HCT116 (cell line): Measurements from ENCODE around the gene SMCR8. TPM values are rescaled to one million over a fixed set of nuclear protein-coding genes. Genes with fewer than 3 reads are reported as not detected.

Source experiments
- ATAC-seq: fragments of 200-7000 bp; cut with Tn5 transposase; 2 replicates; pipeline ENCODE4 v1.9.1; 2020; ENCODE audit warnings: mild to moderate bottlenecking, moderate library complexity
- BruUV-seq: library from RNA; stranded (reverse); fragments of 400-500 nt; replicated peaks from 2 replicates; lab custom pipeline; 2021; lab: Mats Ljungman, UMichigan
- CTCF ChIA-PET: fragments of 300-600 bp; sonication (Branson Sonifier 250); formaldehyde crosslinking; loops from one replicate; lab custom pipeline; 2021; ENCODE audit warnings: antibody characterized with exemption; lab: Charles Lee
- POLR2A ChIA-PET: fragments of 300-600, 350-600 bp; sonication (Branson Sonifier 250); formaldehyde crosslinking; loops from one replicate; lab custom pipeline; 2021; ENCODE audit warnings: antibody characterized with exemption; lab: Charles Lee
- RAD21 ChIA-PET, 2 experiments: fragments of 300-600 bp; sonication (Branson Sonifier 250); formaldehyde crosslinking; loops; one replicate each; lab custom pipeline; 2023; ENCODE audit warnings: low total read pairs in 2 of 2; ENCODE audit not compliant: uncharacterized antibody in 2 of 2, unreplicated experiment in 2 of 2, low non-redundant PET in 1 of 2; lab: Charles Lee
- DNase-seq: peaks from one replicate; pipeline ENCODE4 v3.0.0-alpha.2; 2010; ENCODE audit warnings: low read depth, low spot score
- H2AFZ ChIP-seq: fragments of 200-600 bp; shearing (Covaris generic), sonication (generic); 2 replicates; pipeline ENCODE4 v1.6.1; 2017; ENCODE audit warnings: low read depth, mixed run types, mixed read lengths, antibody characterized with exemption, low read length; ENCODE audit not compliant: poor library complexity, severe bottlenecking
- H3K27ac ChIP-seq: 2 replicates; pipeline ENCODE4 v1.5.1; 2012; ENCODE audit warnings: low read depth, low read length
- H3K27me3 ChIP-seq: fragments of 200-600 bp; sonication (generic); 2 replicates; pipeline ENCODE4 v1.6.1; 2016; ENCODE audit warnings: mixed run types, low read length, mixed read lengths; ENCODE audit not compliant: insufficient read depth
- H3K36me3 ChIP-seq, 2 experiments: fragments of 200-500 bp in 1 of 2; fragments of 200-600 bp in 1 of 2; sonication (Bioruptor generic) in 1 of 2; sonication (generic) in 1 of 2; 2 replicates each; pipeline versions ENCODE4 v1.5.1 to v1.6.1; 2014 to 2016; ENCODE audit warnings: low read length in 2 of 2, inconsistent platforms in 1 of 2, mixed read lengths in 1 of 2, mixed run types in 1 of 2; ENCODE audit not compliant: insufficient read depth in 2 of 2, control insufficient read depth in 1 of 2
- H3K4me1 ChIP-seq, 2 experiments: fragments of 200-600 bp in 1 of 2; sonication (generic) in 1 of 2; 2 replicates each; pipeline versions ENCODE4 v1.5.1 to v1.6.1; 2012 to 2017; ENCODE audit warnings: low read length in 2 of 2, inconsistent platforms in 1 of 2, mild to moderate bottlenecking in 1 of 2, mixed read lengths in 1 of 2, mixed run types in 1 of 2, moderate library complexity in 1 of 2; ENCODE audit not compliant: insufficient read depth in 2 of 2, control insufficient read depth in 1 of 2
- H3K4me2 ChIP-seq: fragments of 200-600 bp; sonication (generic); 2 replicates; pipeline ENCODE4 v1.6.1; 2017; ENCODE audit warnings: mixed run types, low read length, mixed read lengths
- H3K4me3 ChIP-seq, 2 experiments: fragments of 200-600 bp in 1 of 2; sonication (generic) in 1 of 2; replicated peaks in 1 of 2; 2 replicates each; pipeline ENCODE4 v1.5.1; 2011 to 2016; ENCODE audit warnings: low read length in 2 of 2, control low read depth in 1 of 2, low read depth in 1 of 2, mild to moderate bottlenecking in 1 of 2, mixed read lengths in 1 of 2, mixed run types in 1 of 2
- H3K79me2 ChIP-seq: fragments of 200-600 bp; sonication (generic); 2 replicates; pipeline ENCODE4 v1.6.1; 2017; ENCODE audit warnings: mild to moderate bottlenecking, mixed run types, low read length, moderate library complexity, mixed read lengths; ENCODE audit not compliant: insufficient read depth
- H3K9ac ChIP-seq: fragments of 200-600 bp; sonication (generic); 2 replicates; pipeline ENCODE4 v1.6.1; 2016; ENCODE audit warnings: low read length, mixed read lengths
- H3K9me2 ChIP-seq: fragments of 200-600 bp; sonication (generic), shearing (Covaris generic); 2 replicates; pipeline ENCODE4 v1.6.1; 2017; ENCODE audit warnings: mixed run types, mild to moderate bottlenecking, moderate library complexity; ENCODE audit not compliant: insufficient read depth
- H3K9me3 ChIP-seq, 2 experiments: fragments of 200-500 bp in 1 of 2; fragments of 200-600 bp in 1 of 2; sonication (Bioruptor generic) in 1 of 2; sonication (generic) in 1 of 2; 2 replicates each; pipeline ENCODE4 v1.6.1; 2014 to 2017; ENCODE audit warnings: low read length in 2 of 2, mixed read lengths in 2 of 2, inconsistent platforms in 1 of 2, low read depth in 1 of 2, mild to moderate bottlenecking in 1 of 2, mixed run types in 1 of 2, moderate library complexity in 1 of 2; ENCODE audit not compliant: control insufficient read depth in 1 of 2, insufficient read depth in 1 of 2
- H4K20me1 ChIP-seq: fragments of 200-600 bp; sonication (generic), shearing (Covaris generic); 2 replicates; pipeline ENCODE4 v1.6.1; 2017; ENCODE audit warnings: mixed run types, mild to moderate bottlenecking, moderate library complexity; ENCODE audit not compliant: insufficient read depth
- EZH2 ChIP-seq: fragments of 200-600 bp; sonication (generic); IDR thresholded peaks from 2 replicates; pipeline ENCODE4 v1.6.1; 2017; ENCODE audit warnings: antibody characterized with exemption, mixed run types
- EZH2phosphoT487 ChIP-seq: fragments of 200-600 bp; IDR thresholded peaks from 2 replicates; pipeline ENCODE4 v1.6.1; 2018; ENCODE audit warnings: antibody characterized with exemption, borderline replicate concordance
- JUND ChIP-seq: IDR thresholded peaks from 2 replicates; pipeline ENCODE4 v1.6.1; 2012
- POLR2A ChIP-seq: IDR thresholded peaks from 2 replicates; pipeline ENCODE4 v1.7.0; 2011; ENCODE audit warnings: borderline replicate concordance; ENCODE audit not compliant: insufficient read depth, insufficient read length; ENCODE audit errors: extremely low read depth
- RAD21 ChIP-seq: IDR thresholded peaks from 2 replicates; pipeline ENCODE4 v1.6.1; 2012; ENCODE audit warnings: low read depth, mild to moderate bottlenecking
- SIN3A ChIP-seq: IDR thresholded peaks from 2 replicates; pipeline ENCODE4 v1.6.1; 2012; ENCODE audit warnings: low read depth
- ZFX ChIP-seq: fragments of 450-650 bp; IDR thresholded peaks from 2 replicates; pipeline ENCODE4 v1.6.1; 2017
- intact Hi-C: fragments of 100-400 bp; cut with micrococcal nuclease; formaldehyde crosslinking; loops from 2 replicates; pipeline ENCODE4 v1.10.0; 2022
- total RNA-seq: library from RNA; stranded (reverse); gene quantifications from one replicate; pipeline ENCODE4 v1.2.1, GENCODE V29; 2021; ENCODE audit not compliant: unreplicated experiment
- TF ChIP-seq, protein P1 (sequence below), 3 experiments: fragments of 200-600 bp in 1 of 3; sonication (generic) in 1 of 3; IDR thresholded peaks in 2 of 3; conservative IDR thresholded peaks in 1 of 3; 2 replicates each; pipeline ENCODE4 v1.5.1; 2012 to 2017; ENCODE audit warnings: low read depth in 2 of 3, low read length in 2 of 3, antibody characterized with exemption in 1 of 3, borderline replicate concordance in 1 of 3, control low read depth in 1 of 3, mild to moderate bottlenecking in 1 of 3, mixed read lengths in 1 of 3, mixed run types in 1 of 3, moderate library complexity in 1 of 3; ENCODE audit not compliant: insufficient read depth in 1 of 3
- TF ChIP-seq, protein P2 (sequence below): IDR thresholded peaks from 2 replicates; pipeline ENCODE4 v1.6.1; 2012; ENCODE audit warnings: low read depth

SMCR8 gene
- total RNA-seq, 1 experiment from 2014 or later: 12.7 TPM

DNA sequence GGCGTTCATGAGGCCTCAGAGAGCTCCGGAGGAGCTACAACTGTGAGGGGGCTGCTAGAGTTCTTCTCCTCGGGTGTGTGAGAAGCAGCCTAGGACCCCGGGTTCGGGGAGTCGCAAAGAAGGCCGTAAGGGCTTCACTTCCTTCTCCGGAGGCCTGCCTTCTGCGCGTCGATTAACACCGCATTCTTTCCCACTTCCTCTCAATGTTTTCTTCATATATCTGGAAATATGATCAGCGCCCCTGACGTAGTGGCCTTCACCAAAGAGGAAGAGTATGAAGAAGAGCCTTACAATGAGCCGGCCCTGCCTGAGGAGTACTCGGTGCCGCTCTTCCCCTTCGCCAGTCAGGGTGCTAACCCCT lies 449 bp downstream of the SMCR8 start:
- H3K9me2 ChIP-seq: no peaks in the 10 kb centered on the region
- H3K4me2 ChIP-seq: peak overlapping the region; percentile 75
- TF ChIP-seq RAD21: no peak
- peak; percentile 30; the same call in 1 of the 2 replicates for TF ChIP-seq ZFX
- no peak for DNase-seq
- intact Hi-C loops: no loop called here
- peaks cover 76% of the 10 kb centered on the region for H3K79me2 ChIP-seq
- peak overlapping the region; percentile 93 for H3K4me3 ChIP-seq
- TSS peak; percentile 66 for BruUV-seq
- H4K20me1 ChIP-seq: no peaks in the 10 kb centered on the region
- ChIA-PET POLR2A (no interaction called here), CTCF (no interaction called here), RAD21 (no interaction called here)
- peak overlapping the region; percentile 78 for H3K27ac ChIP-seq
- peaks cover 10 to 19% of the 10 kb centered on the region in 2 experiments for H3K4me1 ChIP-seq
- no peaks in the 10 kb centered on the region; a peak in 1 of 4 replicates for H3K9me3 ChIP-seq
- no peak overlapping the region for H2AFZ ChIP-seq
- ATAC-seq: no peak
- H3K9ac ChIP-seq: peak overlapping the region; percentile 87
- H3K36me3 ChIP-seq: peaks cover 3 to 22% of the 10 kb centered on the region in 2 experiments; a peak in 2 of 4 replicates
- no peaks in the 10 kb centered on the region for H3K27me3 ChIP-seq

DNA sequence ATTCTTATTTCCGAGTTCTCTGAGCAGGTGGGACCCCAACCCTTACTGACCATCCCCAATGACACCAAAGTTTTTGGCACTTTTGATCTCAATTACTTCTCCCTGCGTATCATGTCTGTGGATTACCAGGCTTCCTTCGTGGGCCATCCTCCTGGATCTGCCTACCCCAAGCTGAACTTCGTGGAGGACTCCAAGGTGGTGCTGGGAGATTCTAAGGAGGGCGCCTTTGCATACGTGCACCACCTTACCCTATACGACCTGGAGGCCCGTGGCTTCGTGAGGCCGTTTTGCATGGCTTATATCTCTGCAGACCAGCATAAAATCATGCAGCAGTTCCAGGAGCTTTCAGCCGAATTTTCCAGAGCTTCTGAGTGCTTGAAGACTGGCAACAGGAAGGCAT lies 868 bp downstream of the SMCR8 start:
- ChIA-PET POLR2A (no interaction called here), RAD21 (no interaction called here), CTCF (no interaction called here)
- intact Hi-C loops: no loop called here
- DNase-seq (no peak), ATAC-seq (no peak)
- Histone ChIP-seq H4K20me1 (no peaks in the 10 kb centered on the region), H3K79me2 (peaks cover 72% of the 10 kb centered on the region), H3K36me3 (peaks cover 3 to 19% of the 10 kb centered on the region in 2 experiments; a peak in 2 of 4 replicates), H3K4me3 (peak overlapping the region; percentile 93), H3K9me3 (no peaks in the 10 kb centered on the region; a peak in 1 of 4 replicates), H3K4me2 (peak overlapping the region; percentile 75), H2AFZ (no peak overlapping the region), H3K4me1 (peaks cover 10 to 19% of the 10 kb centered on the region in 2 experiments), H3K27ac (no peak overlapping the region), H3K9me2 (no peaks in the 10 kb centered on the region), H3K27me3 (no peaks in the 10 kb centered on the region), H3K9ac (peak overlapping the region; percentile 87)
- BruUV-seq: no TSS peak
- TF ChIP-seq, protein P1, sequence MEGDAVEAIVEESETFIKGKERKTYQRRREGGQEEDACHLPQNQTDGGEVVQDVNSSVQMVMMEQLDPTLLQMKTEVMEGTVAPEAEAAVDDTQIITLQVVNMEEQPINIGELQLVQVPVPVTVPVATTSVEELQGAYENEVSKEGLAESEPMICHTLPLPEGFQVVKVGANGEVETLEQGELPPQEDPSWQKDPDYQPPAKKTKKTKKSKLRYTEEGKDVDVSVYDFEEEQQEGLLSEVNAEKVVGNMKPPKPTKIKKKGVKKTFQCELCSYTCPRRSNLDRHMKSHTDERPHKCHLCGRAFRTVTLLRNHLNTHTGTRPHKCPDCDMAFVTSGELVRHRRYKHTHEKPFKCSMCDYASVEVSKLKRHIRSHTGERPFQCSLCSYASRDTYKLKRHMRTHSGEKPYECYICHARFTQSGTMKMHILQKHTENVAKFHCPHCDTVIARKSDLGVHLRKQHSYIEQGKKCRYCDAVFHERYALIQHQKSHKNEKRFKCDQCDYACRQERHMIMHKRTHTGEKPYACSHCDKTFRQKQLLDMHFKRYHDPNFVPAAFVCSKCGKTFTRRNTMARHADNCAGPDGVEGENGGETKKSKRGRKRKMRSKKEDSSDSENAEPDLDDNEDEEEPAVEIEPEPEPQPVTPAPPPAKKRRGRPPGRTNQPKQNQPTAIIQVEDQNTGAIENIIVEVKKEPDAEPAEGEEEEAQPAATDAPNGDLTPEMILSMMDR (IDR thresholded peaks at IDR 0.05 in 2 of 3, conservative IDR thresholded peaks at IDR 0.05 in 1 of 3; ENCODE audit: borderline replicate concordance in 1 of 3, insufficient read depth in 1 of 3, low read depth in 2 of 3, low read length in 2 of 3): no peak
- TF ChIP-seq JUND: no peak
- no peak for TF ChIP-seq EZH2
- TF ChIP-seq SIN3A: no peak
- no peak for TF ChIP-seq RAD21
- TF ChIP-seq POLR2A: no peak
- TF ChIP-seq EZH2phosphoT487: no peak
- TF ChIP-seq, protein P2, sequence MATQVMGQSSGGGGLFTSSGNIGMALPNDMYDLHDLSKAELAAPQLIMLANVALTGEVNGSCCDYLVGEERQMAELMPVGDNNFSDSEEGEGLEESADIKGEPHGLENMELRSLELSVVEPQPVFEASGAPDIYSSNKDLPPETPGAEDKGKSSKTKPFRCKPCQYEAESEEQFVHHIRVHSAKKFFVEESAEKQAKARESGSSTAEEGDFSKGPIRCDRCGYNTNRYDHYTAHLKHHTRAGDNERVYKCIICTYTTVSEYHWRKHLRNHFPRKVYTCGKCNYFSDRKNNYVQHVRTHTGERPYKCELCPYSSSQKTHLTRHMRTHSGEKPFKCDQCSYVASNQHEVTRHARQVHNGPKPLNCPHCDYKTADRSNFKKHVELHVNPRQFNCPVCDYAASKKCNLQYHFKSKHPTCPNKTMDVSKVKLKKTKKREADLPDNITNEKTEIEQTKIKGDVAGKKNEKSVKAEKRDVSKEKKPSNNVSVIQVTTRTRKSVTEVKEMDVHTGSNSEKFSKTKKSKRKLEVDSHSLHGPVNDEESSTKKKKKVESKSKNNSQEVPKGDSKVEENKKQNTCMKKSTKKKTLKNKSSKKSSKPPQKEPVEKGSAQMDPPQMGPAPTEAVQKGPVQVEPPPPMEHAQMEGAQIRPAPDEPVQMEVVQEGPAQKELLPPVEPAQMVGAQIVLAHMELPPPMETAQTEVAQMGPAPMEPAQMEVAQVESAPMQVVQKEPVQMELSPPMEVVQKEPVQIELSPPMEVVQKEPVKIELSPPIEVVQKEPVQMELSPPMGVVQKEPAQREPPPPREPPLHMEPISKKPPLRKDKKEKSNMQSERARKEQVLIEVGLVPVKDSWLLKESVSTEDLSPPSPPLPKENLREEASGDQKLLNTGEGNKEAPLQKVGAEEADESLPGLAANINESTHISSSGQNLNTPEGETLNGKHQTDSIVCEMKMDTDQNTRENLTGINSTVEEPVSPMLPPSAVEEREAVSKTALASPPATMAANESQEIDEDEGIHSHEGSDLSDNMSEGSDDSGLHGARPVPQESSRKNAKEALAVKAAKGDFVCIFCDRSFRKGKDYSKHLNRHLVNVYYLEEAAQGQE: no peak
- TF ChIP-seq ZFX: no peak
